HG03108 (cell line): ENCODE results near the gene BOD1.

ENCODE experiments used
- ATAC-seq: cut with Tn5 transposase; IDR thresholded peaks from one replicate; pipeline ENCODE4 v1.9.1; 2021; ENCODE audit warnings: moderate library complexity; ENCODE audit not compliant: unreplicated experiment

Gene BOD1

DNA sequence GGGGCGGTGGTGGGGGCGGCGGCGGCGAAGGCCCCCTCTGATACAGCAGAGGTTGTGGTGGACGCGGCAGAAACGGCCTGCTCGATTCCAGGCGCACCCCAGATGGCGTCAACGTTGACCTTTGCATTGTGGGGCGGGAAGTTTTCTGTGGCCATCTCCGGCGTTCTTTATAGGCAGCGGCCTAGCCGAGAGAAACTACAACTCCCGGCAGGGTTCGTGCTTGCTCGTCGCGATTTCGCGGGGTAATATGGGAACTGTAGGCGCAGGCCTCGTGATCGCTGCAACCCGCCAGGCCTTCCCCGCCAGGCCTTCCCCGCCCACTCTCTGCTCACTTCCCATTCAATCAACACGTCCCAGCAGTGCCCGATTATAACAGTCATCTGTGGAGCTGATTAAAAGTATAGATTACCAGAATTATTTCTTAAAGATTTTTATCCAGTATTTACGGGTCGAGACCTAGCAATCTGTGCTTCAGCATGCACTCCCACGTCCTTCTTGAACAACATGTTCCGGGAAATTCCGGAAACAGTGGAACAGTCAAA is at the start of gene BOD1:
TSS of gene BOD1 (minus strand) at position 74 of the 542 bp plus-strand sequence. CDS start 214 bp downstream, outside the sequence.
- ATAC-seq, result peak; percentile 93

DNA sequence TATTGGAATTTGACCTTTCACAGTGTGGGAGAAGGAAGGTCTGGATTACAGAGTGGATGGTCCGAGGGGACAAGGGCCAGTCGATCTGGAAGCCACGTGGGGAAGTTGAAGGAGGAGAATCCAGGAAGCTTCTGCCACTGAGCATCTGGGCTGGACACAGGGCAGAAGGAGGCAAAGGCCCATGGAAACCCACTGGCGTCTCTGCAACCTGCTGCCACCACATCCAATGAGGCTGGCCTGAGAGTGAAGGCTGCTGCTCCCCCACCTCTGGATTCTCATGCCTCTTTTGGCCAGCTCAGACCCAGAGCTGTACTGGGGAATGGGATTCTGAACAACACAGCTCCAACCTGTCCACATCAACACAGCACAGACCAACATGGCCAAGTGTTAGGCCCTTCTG is 48.9 kb upstream of the BOD1 start:
- ATAC-seq, result no peak

DNA sequence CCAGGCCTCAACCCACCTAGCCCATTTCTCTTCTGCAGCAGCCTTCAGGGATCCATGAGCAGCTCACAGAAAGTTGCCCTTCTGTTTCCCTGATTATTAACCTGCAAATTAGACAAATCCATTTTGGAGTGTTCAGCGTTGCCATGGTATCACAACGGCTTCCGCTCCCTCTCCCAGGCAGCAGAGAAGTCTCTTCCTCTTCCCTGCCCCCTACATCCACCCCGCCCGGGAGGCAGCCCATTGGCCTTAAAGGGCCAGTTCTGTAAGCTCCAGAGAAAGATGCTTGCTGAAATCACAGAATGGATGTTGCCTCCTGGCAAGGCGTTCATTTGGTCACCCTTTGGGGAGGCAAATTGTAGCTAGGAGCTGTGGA is 47.7 kb upstream of the BOD1 start:
- no peak for ATAC-seq

DNA sequence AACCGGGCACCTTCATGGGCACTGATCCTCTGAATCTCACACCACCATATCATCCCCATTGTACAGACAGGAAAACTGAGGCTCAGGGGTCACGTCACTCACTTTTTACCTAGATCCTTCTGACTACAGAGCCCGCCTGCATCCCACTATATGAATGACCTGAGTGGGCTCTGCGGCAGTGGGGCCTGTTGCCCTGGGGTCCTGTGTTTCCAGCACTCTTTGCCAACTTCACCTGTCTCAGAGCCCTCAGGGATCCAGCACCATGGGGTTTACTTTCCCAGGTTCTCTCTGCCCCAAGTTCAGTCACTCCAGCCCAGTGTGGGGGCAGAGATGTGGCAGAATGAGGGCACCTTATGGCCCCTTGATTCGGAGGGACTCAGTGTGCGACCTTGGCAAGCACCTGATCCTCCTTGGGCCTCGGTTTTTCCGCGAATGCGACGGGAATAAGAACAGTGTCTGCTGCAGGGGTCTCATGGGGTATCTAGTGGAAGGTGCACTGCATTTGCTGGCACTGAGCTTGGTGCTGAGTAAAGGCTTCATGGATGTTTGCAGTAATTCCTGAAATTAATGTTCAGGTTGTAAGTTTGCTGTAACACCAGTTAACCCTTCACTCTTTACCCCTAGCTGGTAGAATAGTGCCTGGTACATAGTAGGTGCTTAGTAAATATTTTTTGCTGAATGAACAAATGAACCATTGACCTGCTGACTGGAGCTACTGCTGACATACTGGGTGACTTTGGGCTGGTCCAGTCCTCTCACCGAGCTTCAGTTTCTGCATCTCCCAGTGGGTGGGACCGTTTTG is 47.1 kb upstream of the BOD1 start:
- ATAC-seq, result no peak

DNA sequence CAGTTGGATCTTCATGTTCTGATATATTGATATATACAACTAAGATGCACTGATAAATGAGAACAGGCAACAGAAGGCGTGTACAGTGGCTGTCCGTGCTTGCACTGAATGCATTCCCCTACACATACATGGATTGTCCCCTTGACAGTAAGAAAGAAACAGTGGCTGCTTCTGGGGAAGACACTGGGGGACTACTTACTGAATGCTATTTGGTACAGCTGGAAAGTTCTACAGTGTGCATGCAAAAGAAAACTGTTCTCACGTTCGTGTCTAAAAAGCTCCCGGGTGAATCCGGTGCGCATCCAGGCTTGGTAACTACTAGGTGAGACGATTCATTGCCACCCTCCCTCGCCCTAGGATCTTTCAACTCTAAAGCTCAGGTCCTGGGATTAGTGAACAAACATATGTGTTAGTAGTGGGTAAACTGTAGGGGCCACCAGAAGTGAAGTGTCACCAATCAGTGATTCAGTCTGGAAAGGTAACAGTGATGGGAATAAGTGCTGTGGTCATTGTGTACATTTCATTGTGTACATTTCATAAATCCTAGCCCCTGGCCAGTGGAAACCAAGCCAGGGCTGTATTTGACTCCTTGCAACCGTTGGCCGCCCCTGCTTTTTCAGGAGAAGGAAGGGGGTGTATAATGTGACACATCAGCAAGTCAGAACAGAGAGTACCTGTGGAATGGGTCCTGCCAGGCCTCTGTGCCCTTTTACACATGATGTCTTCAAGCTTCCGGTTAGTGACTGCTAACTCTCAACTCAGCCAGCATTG is 46.3 kb upstream of the BOD1 start:
- ATAC-seq, result no peak

DNA sequence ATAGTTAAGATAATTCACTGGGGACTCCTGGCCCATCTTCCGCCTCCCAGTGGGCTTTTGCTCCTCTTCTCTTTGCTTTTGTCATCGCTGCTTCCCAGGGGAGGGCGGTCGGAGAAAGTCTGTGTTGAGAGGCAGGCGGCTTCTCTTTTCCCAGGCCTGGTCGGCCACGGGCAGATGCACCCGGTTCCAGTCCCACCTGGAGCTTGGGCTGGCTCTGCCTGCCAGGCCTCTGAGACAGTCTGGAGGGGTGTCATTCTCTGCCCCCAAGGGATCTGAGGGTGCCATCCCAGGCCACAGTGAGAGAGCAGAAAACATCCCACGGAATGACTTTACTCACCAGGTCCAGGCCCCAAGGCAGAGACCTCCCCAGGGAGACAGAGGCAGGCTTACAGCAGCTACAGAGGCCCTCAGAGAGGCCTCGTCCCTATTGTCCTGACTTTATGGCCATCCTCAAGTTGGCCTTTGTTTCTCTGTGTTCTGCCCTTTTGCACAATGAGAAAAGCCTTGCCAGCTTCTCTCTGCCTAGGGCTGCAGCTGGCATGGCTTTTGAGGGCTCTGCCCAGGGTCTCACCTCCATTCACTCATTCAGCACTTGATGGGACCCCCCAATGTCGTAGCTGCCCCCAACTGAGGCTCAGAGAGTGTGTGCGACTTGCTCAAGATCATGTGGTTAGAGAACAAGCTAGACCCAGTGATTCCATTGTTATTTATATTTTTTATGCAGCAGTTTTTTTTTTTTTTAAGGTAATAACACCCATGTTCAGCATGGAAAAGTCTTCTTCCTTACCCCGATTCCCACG is 44.2 kb upstream of the BOD1 start:
- ATAC-seq, result no peak

DNA sequence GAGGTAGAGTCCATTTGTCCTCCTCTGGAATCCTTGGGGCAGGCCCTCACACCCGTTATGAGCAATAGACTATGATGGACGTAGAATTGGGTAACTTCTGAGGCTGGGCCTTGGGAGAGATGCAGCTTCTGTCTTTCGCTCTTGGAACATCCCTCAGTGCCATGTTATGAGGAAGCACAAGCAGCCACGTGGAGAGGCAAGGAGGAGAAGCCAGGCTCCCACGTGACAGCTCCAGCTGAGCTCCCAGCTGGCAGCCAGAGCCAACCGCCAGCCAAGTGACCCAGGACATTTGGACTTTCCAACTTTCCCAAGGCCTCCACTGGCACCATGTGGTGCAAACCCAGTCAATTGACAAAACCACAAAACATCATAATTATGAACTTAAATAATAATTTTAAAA is 43.0 kb upstream of the BOD1 start:
- ATAC-seq, result no peak

DNA sequence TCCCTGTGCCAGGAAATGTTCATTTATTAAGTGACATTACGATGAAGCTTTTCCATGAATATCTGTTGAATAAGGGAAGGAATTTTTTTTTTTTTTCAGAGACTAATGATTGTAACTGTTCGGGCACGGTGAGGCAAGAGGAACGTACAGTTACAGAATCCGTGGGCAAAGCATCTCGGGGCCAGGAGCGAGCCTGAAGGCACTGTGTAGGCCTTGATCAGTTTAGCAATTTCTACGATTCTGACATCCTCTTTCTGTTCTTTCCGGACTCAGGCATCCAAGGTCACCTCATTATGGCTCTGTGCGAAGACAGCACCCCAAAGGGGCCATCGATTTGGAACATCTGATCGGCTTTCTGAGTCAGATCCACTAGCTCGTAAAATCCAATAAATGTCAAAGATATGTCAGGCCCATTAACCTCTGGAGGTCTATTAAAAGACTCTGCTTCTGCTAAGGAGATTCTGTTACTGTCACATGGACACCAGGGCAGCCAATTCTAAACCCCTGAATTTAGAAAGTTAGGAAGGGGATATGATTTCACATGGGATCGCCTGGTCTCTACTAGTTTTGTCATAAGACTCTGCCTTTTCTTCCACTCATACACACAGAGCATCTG is 41.4 kb upstream of the BOD1 start:
- ATAC-seq, result no peak

DNA sequence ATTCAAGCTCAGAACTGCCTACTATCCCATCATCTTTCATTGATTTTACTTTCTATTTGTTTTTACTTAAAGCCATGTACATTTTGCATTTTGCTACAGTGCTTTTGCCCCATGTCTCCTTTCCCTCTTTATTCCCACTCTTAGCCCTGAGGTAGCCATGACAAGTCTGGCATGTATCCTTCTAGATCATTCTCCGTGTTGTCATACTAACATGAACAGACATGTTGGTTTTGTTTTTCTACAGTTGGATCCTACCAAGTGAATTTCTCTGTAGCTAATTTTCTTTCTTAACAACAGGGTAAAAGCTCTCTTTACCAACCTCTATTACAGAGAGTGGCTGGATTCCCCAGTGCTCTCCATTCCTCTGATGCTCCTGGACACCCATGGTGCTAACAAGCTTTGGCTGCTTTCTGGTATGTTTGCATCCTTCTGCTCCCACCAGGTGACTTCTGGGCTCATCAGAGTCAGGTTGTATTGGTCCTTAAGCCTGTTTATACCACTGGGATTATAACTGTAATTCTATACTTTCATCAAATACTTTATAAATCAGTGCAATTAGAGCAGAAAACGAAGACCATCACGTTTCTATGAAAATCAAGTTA is 38.8 kb upstream of the BOD1 start:
- no peak for ATAC-seq

DNA sequence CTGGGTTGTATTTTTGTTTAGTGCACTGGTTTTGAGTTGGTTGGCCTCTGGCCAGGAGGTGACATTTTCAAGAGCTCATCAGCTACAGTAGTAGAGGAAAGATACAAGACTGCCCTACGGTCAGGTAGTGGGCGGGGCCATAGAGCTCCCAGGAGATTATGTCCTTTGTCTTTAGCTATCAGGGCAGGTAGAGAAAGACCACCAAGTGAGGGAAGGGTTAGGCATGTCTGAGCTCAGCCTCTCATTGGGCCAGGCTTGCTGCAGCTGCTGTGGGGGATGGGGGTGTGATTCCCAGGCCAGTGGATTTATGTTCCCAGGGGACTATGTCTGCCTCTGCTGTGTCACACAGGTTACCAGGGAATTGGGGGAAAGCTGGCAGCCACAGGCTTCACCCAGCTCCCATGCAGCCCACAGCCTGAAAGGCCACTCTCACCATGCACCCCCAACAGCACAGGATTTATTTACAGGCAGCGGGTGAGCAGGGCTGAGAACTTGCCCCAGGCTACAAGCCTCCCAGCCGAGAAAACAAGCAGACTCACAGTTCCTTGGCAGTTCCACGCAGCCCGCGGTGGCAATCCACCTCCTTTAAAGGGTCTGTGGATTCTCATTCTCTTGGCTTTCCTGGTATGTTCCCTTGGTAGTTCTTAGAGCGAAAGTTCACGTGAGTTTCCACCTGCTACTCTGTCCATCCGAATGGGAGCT is 37.5 kb upstream of the BOD1 start:
- ATAC-seq, result no peak

DNA sequence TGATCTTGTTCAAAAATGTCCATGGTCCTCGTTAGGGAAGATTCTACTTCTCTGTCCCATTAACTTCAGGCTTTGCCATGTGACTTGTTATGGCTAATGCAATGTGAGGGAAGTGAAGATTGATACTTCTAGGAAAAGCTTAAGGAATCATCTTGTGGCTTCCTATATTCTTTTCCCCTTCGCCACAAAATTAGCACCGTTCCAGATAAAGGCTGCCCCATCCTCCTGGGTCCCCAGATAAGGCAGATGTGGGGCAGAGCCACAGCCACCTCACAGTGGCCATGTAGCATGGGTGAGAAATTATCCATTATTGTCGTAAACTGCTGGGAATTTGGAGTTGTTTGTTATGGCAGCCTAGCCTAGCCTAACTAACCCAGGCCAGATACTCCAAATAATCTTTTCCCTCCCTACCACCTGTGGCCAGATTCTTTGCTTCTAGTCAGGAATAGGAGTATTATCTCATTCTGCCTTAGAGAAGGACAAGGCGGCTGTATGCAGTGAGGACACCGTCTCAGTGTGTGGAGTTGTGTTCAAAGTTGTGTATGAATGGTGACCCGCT is 31.9 kb upstream of the BOD1 start:
- no peak for ATAC-seq

DNA sequence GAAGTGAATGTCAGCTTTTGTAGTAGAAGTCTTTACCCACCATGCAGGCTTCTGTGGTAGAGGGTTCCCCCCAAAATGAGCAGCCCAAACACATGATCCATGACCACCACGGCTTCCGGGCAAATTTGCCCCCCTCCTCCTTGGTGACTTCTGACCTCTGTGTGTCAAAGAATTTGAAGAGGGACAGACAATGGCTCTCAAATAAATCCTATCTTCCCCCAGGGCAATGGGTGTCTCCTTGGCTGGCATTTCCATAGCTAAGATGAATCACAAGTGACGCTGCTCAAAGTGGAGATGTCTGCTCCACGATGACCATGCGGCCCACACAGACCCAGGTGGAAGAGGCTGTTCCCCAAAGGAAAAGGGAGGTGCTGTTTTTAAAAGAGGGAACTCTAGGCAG is 30.2 kb upstream of the BOD1 start:
- no peak for ATAC-seq

DNA sequence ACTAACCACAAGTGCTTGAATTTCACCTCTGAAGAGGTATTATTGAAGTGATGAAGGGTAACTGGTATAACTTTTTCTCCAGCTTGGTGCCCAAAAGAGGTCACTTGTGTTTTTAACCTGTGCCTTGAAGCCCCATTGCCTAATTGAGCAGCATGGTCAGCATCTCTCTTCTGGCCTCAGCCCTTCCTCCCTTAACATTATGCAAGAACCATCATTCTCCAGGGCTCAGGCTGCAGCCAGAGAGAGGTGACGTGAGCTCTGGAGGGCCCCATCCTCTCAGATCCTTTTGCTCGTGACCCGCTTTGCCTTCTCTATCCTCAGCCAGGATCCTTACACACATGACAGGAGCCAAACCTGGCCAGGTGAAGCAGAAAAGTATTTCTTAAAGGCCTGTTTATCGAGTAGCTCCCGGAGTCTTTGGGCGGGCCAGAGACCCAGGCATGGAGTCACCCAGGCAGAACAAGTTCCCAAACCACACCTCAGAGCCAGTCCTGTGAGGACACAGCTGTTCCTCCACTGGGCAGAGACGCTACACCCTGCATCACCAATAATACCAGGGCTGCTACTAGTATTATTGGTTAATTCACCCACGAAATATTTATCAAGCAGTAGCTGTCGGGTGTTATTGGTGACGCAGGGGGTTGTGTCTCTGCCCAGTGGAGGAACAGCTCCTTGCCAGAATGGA is 29.6 kb upstream of the BOD1 start:
- no peak for ATAC-seq

DNA sequence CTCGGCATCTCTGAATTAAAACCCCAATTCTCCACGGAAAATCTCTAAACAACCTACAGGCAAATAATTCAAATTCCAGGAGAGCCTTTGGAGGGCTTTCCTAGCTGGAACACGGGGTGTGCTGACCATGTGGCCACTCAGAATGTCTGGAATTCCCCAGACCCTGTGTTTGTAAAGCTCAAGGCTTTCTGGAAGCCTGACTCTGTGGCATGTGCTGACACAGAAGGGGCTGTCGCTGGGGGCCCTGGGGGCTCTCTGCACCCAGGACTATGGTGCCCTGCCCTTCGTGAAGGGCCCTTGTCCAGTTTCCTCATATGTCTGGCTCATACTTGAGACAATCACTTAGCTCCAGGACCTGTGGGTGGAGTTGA is 29.0 kb upstream of the BOD1 start:
- ATAC-seq, result no peak

DNA sequence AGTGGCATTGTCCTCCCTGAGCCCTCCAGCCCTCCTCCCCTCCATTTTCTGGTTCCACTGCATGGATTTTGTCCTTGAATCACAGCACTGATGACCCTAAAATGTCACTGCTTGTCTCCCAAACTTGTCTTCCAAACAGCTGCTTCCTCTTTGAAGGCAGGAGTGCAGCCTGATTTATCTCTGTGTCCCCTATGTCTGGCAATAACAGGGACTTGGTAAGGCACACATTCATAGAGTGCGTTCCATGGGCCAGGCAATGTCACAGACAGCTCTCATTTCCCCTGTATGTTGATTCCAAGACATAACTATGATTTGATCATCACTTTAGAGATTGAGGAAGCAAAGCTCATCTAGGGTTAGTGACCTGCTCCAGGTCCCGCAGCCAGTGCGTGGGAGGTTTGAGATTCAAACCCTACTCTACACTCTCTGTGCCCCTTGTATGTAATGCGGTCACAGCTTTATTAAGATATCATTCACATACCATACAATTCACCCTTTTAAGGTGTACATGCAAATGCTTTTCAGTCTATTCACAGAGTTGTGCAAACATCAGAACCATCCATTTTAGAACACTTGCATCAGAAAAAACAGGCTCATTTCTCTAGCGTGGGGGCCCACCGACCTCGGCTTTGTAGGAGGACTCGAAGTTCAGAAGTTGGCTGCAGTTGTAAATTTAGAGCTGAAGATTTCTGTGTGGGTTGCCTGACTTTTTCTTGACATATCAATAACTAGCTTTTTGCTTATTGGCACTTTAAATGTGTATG is 28.4 kb upstream of the BOD1 start:
- ATAC-seq, result no peak

DNA sequence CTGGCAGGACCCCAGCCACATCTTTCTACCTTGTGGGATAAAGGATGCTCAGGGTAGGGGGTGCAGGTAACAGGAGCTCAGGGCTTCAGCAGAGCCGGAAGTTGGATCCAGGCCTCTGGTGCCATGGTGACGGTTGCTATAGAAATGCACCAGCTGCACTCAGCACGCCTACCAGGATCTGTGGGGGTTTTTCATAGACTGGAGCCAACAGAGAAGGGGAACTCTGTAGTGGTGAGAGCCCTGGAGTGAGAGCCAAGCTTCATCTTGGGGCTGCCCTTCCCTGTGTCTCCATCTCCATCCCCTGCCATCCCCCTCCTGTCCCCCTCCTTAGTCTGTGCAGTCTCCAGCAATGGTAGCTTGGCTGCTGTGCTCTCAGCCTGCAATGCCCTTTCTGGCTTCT is 27.5 kb upstream of the BOD1 start:
- ATAC-seq, result peak; percentile 47

DNA sequence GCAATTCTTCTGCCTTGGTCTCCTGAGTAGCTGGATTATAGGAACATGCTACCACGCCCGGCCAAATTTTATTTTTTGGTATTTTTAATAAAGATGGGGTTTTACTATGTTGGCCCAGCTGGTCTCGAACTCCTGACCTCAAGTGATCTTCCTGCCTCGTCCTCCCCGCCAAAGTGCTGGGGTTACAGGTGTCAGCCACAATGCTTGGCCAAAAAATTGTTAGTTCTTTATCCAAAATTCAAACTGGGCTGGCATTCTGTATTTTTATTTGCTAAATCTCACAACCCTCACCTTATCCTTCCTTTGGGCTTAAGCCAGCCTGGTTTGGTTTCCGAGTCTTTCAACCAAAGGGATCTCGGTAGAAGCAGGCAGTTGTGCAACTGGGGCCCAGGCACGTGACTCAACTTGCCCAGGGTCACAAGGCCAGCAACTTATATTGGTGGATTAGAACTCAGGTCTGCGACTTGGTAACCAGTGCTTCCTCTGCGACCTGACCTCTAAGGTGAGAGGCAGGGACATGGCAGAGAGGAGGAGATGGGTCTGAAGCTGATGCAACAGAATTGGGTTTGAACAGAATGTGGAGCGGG is 26.5 kb upstream of the BOD1 start:
- no peak for ATAC-seq
